Fibroblast of skin of right biceps (primary cell): Measurements from ENCODE around the gene OPN3.
A peak's percentile ranks its signal among the peaks of the same experiment; 100 is the strongest.

ENCODE experiments used
- DNase-seq: peaks from one replicate; pipeline ENCODE4 v3.0.0-alpha.2; 2013

The OPN3 gene

DNA sequence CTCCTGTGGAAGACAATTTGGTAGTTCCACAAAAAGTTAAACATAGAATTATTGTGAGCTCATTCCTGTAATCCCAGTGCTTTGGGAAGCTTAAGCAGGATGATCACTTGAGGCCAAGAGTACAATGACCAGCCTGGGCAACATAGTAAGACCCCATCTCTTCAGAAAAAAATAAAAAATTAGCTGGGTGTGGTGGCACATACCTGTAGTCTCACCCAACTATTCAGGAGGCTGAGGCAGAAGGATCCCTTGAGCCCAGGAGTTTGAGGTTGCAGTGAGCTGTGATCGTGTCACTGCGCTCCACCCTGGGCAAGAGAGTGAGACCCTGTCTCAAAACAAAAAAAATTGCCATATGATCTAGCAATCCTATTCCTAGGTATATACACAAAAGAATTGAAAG is 4.1 kb upstream of the OPN3 start:
- DNase-seq = no peak

DNA sequence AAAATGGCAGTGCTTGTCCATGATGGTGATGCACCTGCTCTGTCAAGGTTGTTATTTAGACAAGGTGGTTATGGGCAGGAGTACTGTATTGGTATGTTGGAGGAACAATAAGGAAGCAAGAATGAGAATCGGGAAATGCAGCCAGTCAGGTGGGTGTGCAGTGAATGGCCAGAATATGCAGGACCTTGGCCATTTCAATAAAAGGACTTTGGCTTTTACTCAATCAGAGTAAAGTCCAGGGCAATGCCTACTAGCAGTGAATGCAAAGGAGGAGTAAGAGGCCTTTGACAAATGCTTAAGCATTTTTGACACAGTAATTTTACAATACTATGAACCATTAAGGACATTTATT is 2.4 kb upstream of the OPN3 start:
- no peak for DNase-seq

DNA sequence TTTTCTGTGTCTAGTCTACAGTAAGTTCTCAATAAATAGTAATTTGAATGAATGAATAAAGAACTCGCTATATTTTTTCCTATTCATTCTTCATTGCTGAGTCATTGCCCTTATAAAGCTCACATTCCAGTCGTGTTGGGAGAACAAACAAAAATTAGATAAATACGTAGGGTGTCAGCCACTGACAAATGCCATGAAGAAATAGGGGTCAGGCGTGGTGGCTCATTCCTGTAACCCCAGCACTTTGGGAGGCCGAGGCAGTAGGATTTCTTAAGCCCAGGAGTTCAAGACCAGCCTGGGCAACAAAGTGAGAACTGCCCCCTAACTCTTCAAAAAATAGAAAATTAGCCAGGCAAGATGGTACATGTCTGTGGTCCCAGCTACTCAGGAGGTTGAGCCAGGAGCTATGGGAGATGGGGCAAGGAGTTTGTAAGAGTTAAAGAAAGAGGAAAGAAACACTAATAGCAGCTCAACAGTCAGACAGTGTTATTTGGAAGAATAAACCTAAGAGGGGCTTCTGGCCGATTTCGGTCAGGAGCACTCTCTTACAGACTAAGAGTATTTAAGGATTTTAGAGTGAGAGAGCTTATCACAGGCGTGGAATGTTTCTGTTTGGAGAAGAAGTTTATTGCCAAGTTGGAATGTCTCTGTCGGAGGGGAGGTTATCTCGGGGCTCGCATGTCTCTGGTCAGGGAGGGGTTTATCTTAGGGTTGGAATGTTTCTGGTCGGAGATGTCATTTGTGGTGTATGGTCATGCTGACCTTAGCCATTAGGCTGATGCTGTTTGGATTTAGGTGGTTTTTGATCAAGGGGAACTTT is 1.8 kb upstream of the OPN3 start:
- peak; percentile 48 for DNase-seq

DNA sequence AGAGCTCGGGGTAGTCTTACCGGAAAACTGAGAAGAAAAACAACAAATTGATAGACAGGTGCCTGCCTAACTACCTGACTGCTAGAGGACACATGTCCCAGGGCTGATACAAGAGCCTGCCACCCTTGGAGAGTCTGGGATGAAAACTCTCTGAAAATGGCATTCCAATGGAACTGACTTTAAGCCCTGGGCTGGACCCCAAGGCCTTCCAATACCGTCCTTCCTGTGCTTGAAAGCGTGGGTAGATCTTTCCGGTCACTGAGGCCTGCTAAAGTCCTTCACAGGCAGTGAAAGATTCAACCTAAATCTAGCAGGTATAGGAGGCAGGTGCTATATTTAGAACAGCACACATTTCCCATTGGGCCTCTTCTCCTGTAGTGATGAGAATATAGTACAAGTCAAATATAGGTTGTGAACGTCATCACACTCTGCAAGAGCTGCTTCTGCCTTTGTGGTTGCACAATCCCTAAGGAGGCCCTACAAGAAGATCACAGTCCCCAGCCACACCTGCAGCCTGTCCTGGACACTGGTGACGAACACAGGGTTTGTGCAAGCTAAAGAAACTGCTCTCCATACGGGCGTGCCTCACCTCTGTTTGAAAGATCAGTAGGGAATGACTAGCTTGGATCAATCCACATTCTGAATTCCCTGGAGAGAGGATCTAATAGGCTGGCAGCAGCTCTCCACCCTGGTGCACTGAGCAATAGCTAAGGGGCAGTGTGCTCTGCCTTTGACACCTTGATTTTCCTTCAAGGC is 876 bp upstream of the OPN3 start:
- DNase-seq = no peak

DNA sequence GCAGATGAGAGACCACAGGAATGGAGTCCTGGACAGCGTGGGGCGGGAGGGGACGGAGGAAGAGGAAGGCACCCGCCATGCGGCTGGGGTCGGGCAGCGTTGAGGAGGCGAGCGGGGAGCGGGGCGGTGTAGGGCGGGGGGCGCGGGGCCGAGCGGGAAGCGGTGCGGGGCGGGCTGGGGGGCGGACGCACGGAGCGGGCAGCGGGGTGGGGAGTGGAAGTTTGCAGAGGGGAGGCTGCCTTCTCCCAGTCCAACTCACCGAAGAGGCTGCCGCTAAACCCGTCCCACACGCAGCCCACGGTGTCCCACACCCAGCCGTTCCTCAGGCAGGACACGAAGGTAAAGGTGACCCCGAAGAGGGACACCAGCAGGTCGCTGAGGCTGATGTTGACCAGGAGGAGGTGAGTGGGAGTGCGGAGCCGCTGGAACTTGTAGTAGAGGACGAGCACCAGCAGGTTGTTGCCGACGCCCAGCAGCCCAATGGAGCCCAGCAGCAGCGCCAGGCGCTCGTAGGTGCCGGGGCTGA is 483 bp downstream of the OPN3 start:
- DNase-seq = peak; percentile 33

DNA sequence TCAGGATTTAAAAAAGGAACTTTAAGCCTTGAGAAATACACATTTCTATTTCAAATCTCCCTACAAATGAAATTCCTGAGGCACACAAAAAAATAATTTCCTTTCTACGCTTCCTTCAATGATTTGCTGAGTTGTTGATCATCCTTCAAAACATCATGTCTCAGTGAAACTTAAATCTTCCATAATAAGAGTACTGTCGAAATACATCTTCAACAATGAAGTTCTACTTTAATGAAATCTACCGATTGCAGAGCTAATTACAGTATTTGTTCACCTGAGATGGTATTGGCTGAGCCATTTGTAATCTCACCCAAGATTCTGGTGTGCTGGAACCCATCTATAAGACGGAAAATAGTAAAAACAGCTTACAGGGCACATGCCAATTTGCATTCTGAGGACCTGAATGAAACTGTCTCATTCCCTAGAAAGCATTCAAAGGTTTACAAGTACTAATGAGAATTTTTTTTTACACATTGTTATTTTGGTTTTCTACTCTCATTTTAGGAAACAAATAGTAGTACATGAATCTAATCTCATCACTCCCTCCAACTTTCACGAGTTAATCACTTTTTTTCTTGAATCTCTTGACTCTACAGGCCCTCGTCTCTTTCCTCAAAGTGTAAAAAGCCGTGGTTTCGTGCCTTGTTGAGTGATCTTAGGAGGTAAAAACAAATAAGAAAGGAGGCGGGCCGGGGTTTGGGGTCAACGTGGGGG is 1.1 kb downstream of the OPN3 start:
- DNase-seq = no peak

DNA sequence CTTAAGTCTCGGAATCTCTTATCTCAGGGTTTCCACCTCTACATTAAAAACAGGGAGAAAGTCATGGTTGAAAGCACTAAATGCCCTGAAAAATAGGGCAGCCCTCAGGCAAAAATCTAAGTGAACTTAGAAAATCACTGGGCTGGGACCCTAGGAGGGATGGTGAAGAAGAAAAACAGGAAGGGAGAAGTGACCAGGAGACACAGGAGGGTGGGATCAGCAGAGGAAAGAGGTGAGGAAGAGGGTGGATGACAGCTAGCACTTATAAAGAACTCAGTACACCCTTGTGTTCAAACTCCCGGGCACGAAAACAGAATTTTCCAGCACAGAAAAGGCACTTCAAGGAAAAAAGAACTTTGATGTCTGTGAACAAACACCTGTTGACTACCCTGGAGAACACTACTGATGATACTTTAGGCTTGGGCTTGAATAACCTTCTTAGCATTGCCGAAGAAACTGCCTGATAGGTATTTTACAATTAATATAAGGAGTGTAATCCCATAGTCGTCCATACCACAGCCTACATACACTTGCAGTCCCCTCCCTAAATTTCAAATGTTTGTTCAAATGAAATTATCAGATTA is 2.0 kb downstream of the OPN3 start:
- no peak for DNase-seq

DNA sequence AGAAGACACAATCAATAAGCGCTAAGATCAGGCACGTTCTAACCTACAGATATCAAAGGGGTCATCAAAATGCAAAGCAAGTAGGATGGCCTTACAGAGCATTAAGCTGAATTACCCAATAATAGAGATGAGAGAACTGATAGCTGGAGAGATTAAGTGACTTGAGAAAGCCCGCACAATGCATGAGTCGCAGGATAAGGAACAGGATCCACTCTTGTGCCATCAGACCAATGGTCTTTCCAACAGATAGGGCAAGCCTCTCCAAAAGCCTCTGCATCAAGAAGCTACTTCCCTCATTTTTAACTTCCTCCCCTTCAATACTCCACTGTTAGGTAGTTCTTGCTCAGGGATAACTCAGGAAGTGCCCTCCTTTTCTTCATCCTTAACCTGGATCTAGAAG is 2.6 kb downstream of the OPN3 start:
- DNase-seq = no peak

DNA sequence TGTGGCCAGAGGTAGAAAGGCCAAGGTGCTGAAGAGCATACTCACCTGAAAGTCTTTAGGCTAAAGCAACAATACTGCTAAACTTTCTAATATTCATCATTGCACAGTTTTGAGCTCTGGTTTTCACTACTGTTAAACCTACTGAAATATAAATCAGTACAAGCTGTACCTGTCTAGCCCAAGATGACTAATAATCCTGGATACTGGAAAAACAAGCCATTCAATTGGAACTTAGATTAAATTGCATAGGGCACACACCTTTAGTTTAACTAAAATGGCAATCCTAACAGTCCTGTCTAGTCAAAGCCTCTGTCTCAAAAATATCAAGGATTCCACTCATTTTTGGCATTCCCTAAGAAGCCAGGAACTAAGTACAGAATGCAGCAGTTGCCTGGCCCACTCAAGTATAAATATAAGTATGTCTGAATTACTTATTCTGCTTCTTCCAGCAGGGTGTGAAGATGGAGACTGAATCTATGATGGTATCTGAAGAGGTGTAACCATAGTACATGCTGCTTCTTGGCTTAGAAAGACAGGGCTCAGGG is 3.1 kb downstream of the OPN3 start:
- DNase-seq = peak; percentile 39

DNA sequence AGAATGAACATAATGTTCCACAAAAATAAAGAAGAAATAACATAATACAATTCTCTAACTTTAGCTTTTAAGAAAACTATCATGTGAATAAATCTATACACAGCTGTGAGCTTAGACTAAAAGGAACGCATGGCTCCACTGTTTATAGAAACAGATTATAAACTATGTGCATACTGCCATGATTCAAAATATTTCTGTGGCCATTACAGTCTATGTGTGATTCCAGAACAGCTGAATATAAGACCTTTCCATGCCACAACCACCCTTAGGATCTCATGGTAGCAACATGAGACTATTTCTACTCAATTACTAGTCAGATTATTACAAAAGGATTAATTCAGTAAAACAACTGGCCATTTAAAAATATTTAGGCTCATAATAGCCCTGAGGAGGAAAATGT is 3.9 kb downstream of the OPN3 start:
- no peak for DNase-seq

DNA sequence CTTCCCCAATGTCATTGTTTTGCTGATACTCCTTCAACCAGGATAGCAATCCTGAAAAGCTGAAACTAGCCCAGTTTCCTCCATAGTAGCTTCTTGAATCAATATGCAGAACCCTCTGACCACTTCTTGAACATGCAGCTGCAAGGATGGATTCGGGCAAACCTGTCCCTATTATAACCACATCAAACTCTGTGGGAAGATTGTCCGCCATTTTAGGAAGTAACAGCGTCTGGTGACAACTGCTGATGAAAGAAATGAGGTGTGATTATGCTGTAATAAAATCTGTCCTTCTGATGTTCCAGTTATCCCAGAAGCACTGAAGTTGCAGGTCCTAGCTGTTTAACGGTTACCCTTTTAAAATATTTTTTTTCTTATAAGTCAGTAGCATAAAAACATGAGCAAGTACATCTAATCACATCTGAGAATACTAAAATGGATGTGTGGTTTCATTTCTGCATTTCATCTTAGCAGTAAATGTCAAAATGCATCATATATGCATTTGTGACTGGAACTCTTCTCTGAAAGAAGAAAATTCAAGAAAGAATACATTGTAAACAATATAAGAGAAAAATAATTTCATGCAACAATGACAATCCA is 4.5 kb downstream of the OPN3 start:
- DNase-seq = no peak

DNA sequence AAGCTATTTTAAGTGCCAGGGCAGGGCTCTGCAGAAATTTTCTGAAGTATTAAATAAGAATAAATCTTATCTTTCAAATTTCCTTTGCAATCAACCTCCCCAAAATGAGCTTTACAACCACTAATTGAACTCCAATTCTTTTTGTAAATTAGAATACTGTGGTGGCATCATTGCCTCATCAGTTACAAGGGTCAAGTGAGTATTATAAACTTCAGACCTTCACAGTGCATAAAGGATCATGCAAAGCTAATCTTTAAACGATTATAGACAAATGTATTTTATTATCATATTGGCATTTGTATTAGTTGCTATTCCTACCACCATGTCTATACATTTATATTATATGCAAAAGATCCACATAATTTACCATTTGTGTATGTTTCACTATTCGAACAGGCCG is 7.2 kb downstream of the OPN3 start:
- no peak for DNase-seq

DNA sequence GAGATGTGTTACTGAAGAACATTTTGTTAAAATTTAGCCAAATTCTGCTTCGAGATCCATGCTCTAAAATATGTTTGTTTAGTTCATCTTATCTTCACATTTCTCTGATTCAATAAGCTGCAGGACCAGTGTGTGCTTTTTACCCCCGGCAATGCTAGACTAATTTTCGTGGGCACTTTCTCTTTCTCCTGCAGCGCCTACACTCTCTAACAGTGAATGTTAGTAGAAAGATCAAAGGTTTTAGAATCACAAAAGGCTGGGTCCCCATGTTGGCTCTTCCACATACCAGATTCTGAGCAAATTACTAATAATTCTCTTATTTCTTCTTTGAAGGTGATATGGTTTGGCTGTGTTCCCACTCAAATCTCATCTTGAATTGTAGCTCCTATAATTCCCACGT is 8.5 kb downstream of the OPN3 start:
- no peak for DNase-seq

DNA sequence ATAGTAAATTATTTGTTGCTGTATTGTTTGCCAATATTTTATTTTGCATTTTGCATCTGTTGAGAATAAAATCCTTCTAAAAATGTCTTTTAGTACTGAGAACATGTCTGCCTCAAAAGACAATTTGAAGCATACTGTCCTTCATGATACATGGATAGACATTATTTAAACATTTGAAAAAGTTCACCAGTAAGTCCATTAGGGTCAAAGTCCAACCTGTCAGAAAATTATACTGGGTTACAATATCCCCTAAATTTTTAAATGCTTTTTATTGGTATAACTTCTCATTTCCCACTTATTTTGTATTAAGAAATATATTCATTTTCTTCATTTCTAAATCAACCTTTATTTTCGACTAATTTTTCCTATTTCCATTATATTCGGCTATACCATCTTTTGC is 9.3 kb downstream of the OPN3 start:
- DNase-seq = no peak

DNA sequence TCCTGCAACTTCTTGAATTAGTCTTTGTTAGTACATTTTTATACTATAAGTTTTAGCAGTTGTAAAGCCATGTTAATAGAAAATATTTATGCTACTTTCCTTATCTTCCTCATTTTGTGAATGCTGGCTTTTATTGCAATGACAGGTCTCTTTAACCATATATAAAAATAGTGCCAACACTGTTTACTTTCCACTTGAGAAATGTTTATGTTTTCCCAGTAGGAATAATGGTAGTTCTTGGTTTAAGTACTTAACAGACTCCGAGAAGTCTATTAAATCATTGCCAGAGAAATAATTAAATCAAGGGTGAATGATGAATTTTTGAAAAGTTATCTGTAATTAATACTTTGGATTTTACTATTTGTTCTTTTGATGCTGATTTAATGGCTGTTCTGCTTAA is 9.7 kb downstream of the OPN3 start:
- no peak for DNase-seq

DNA sequence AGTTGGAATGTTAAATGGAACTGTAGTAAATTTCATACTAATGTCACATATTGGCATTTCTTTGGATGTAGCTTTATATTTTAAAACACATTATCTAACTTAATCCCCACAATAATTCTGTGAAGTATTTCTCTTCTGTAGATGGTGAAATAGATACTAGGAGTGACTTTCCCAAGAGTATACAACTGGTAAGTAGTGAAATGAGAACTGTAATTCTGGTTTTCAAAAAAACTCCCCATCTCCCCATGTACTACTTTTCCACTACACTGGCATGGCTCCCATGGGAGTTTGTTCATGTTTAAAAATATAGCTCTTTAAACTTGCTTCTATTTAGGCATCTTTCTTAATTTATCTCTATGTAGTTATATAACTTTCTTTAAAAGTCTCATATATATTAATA is 10.2 kb downstream of the OPN3 start:
- no peak for DNase-seq

DNA sequence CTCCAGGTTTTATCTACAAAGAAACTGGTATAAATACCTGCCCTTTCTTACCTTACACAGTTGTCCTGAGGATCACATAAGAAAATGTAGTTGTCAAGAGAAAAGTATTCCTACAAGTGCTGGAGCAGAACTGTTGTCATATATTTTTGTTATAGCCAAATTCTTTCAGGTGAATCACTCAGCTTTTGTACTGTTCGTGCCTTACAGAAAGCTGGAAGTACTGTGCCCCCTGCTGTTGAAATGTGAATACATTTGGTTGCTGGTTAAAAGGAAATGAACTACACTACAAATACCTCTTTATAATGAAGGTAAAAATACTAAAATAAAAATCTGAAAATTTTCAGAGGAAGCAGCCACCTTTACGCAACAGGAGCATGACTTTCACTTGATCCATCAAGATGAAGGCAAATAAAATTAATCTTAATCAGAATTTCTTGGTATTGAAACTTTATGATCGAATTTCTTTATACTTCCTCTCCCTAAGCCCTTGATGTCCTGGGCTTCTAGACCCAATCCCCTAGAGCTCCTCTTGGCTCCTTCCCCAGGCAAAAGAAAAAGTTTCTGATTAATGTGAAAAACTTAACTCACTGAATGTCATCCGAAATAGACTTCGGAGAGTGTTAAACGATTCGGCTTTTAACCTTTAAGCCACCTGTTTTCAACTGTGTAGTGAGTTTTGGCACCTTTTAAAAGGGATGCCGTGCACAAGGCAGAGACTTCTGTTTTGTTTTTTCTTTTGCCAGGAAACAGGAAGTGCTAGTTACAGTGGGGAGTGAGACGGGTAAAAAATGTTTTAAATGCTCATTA is 12.5 kb downstream of the OPN3 start:
- DNase-seq = peak; percentile 68

DNA sequence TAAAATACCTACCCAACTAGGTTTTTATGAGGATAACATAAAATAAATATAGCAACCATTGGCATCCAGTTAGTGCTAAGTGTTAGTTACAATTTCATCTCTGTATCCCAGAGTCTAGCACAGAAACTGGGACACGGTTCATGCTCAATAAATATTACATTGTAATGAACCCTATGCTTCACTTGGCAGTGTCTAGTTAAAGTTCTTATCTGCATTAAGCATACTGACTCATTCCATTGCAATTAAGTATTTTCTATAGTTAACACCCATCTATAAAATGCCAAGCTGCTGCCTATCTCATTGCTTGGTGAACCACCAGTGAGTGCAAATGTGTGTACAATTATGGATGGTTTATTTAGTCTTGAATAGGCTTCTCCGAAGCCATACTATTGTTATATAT is 15.2 kb downstream of the OPN3 start:
- DNase-seq = no peak

DNA sequence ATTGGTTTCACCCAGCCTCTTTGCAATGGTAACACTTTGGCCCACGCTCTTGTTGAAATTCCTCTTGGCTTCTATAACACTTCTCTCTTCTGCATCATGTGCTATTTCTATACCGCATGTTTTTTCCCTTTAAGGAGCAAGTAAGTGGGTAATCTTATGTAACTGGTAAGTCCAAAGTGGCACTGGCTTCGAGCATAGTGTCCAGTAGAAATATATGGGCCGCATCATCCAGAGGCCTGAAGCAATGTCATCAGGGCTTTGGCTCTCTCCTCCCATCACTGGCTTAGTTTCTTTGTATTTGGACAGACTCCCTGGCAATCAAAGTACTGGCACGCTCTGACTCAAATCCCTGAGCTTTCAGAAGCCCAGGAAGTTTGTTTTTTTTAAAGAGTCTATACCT is 17.5 kb downstream of the OPN3 start:
- no peak for DNase-seq

DNA sequence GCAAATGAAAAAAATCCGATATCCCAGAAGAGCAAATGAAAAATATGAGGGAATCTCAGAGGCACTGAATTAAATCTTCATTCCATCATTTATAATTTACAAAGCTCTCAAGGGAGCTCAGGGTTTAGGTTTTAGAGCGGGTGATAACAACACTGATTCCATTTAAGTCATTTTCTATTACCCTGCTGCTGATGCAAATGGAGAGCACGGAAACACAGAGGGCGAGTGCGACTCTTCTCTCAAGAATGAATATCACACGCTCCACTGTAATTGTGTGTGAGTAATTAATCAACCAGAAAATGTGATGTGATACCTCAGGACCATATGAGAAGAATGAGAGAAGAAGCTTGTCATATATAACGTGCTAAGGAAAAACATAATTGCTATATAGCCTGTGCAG is 22.7 kb downstream of the OPN3 start:
- no peak for DNase-seq

DNA sequence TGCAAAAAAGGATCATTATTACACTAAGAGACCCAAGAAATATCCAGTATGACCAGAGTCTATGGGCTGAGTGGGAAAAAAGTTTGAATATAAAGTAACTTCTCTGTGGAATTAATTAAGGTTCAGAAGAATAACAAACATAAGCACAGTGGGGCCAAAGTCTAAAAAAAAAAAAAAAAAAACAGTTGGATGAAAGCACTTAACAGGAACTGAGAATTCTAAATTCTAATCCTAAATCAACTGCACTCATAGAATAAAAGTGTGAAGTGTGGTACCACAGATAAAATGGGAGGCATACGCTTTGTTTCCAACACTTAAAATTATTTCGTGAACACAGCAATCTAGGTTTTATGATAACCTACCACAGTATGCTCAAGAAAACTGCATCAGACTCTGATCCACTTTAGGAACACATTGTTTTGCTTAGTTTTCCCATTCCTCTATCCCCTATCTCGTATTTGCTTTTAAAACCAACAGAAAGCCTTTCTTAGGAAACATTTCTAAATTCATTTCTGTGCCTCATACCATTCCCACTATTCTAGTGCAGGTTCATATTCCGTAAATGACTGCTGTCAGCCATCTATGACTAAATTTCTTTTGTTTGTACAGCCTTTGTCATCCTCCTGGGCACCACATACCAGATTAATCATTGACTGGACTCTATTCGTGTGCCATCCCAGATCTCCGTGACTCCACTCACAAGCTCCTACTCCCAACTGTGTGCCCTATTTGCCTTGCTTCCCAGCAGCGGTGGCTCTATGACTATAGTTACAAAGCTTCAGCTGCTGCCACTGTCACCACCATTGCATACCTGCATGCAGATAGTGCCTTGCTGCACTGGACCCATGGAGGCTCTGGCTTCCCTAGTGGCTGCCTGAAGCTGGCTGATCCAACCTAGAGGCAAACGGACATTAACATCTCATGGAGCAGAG is 24.9 kb downstream of the OPN3 start:
- DNase-seq = no peak
